GM21723 (cell line): ENCODE measurements around the gene ABCF1.
A peak's percentile ranks its signal among the peaks of the same experiment; 100 is the strongest.

ENCODE experiments used
- ATAC-seq: cut with Tn5 transposase; IDR thresholded peaks from one replicate; pipeline ENCODE4 v1.9.1; 2021; ENCODE audit warnings: mild to moderate bottlenecking, moderate library complexity; ENCODE audit not compliant: unreplicated experiment

ABCF1 gene

GRCh38 chr6:30618270-30618797 is 47.1 kb downstream of the ABCF1 start:
- no peak for ATAC-seq

GRCh38 chr6:30619561-30619960 is 48.3 kb downstream of the ABCF1 start:
- no peak for ATAC-seq

GRCh38 chr6:30625511-30625910 is 54.3 kb downstream of the ABCF1 start:
- no peak for ATAC-seq

GRCh38 chr6:30626484-30627366 is 55.5 kb downstream of the ABCF1 start, which contains the start of gene ATAT1:
Gene ATAT1 (plus strand): TSS chr6:30626874.
- peak; percentile 79 for ATAC-seq

GRCh38 chr6:30635834-30636233 is 64.6 kb downstream of the ABCF1 start:
- ATAC-seq = no peak

GRCh38 chr6:30640481-30640880 is 69.2 kb downstream of the ABCF1 start:
- ATAC-seq = no peak

- ATAC-seq = no peak
Observed at GRCh38 chr6:30641048-30641447, 69.8 kb downstream of the ABCF1 start.
